Thoracic aorta (tissue), 2 donors: ENCODE measurements around the gene C2orf92. TPM values are rescaled to one million over a fixed set of nuclear protein-coding genes. Genes with fewer than 3 reads are reported as not detected.

Experiments used
- ATAC-seq: fragments of 150-250 bp; one replicate; pipeline ENCODE4 v1.8.0; 2017; ENCODE audit warnings: low read depth; ENCODE audit not compliant: insufficient number of reproducible peaks, low FRiP score
- DNase-seq: peaks from one replicate; pipeline ENCODE4 v3.0.0-alpha.2; 2020; ENCODE audit warnings: low spot score
- H3K27ac ChIP-seq, 2 donors: fragments of 200-600 bp; sonication (generic); 1 replicate in 1 of 2; 2 replicates in 1 of 2; pipeline ENCODE4 v1.5.1; 2016; ENCODE audit warnings: mild to moderate bottlenecking in 2 of 2, moderate library complexity in 2 of 2
- H3K27me3 ChIP-seq: fragments of 200-600 bp; sonication (generic); replicated peaks from 2 replicates; pipeline ENCODE4 v1.6.0; 2016; ENCODE audit warnings: mild to moderate bottlenecking; ENCODE audit not compliant: insufficient read depth
- H3K36me3 ChIP-seq: fragments of 200-600 bp; sonication (generic); one replicate; pipeline ENCODE4 v1.5.1; 2016
- H3K4me1 ChIP-seq, 2 donors: fragments of 200-600 bp; sonication (generic); 1 replicate in 1 of 2; 2 replicates in 1 of 2; pipeline versions ENCODE4 v1.5.1 to v1.6.0; 2016; ENCODE audit warnings: low read depth in 2 of 2, mild to moderate bottlenecking in 1 of 2; ENCODE audit not compliant: control insufficient read depth in 1 of 2
- H3K4me3 ChIP-seq: fragments of 200-600 bp; sonication (generic); 2 replicates; pipeline ENCODE4 v1.5.1; 2016; ENCODE audit warnings: mild to moderate bottlenecking
- H3K9me3 ChIP-seq: fragments of 200-600 bp; sonication (generic); 2 replicates; pipeline ENCODE4 v1.5.1; 2016
- CTCF ChIP-seq: fragments of 200-600 bp; sonication (generic); IDR thresholded peaks from one replicate; pipeline ENCODE4 v1.5.1; 2019; ENCODE audit warnings: antibody characterized with exemption
- total RNA-seq, 2 donors: library from RNA; depleted of rRNA; stranded (reverse); fragments of >200 nt; gene quantifications; one replicate each; pipeline versions ENCODE4 v1.1.0 to v1.2.3, GENCODE V29; 2016

C2orf92 gene
- total RNA-seq, 2 donors from 2014 or later = 13.7 to 32.0 TPM

- no peak for DNase-seq
- no peak for ATAC-seq
- no peak for TF ChIP-seq CTCF
- H3K27ac ChIP-seq = no peak overlapping the region
- H3K36me3 ChIP-seq = no peaks in the 10 kb centered on the region
- no peaks in the 10 kb centered on the region for H3K4me1 ChIP-seq
- H3K9me3 ChIP-seq = no peaks in the 10 kb centered on the region
- H3K4me3 ChIP-seq = no peak overlapping the region
- no peaks in the 10 kb centered on the region for H3K27me3 ChIP-seq
These were observed 76.1 kb downstream of the C2orf92 start for GRCh38 chr2:97745474-97746174.

- H3K4me1 ChIP-seq = no peaks in the 10 kb centered on the region
- no peak overlapping the region for H3K4me3 ChIP-seq
- no peaks in the 10 kb centered on the region for H3K9me3 ChIP-seq
- no peak for TF ChIP-seq CTCF
- no peaks in the 10 kb centered on the region for H3K36me3 ChIP-seq
- no peaks in the 10 kb centered on the region for H3K27me3 ChIP-seq
- no peak overlapping the region for H3K27ac ChIP-seq
- no peak for DNase-seq
- no peak for ATAC-seq
These were observed 77.8 kb downstream of the C2orf92 start for GRCh38 chr2:97747285-97747684.

GRCh38 chr2:97747716-97748115 is 78.2 kb downstream of the C2orf92 start:
- TF ChIP-seq CTCF = no peak
- Histone ChIP-seq H3K9me3 (no peaks in the 10 kb centered on the region), H3K4me1 (no peaks in the 10 kb centered on the region), H3K36me3 (no peaks in the 10 kb centered on the region), H3K27ac (no peak overlapping the region), H3K4me3 (no peak overlapping the region), H3K27me3 (no peaks in the 10 kb centered on the region)
- DNase-seq (no peak), ATAC-seq (no peak)

- H3K4me3 ChIP-seq = no peak overlapping the region
- TF ChIP-seq CTCF = no peak
- no peaks in the 10 kb centered on the region for H3K9me3 ChIP-seq
- ATAC-seq (no peak), DNase-seq (no peak)
- no peaks in the 10 kb centered on the region for H3K27me3 ChIP-seq
- no peak overlapping the region for H3K27ac ChIP-seq
- no peaks in the 10 kb centered on the region for H3K4me1 ChIP-seq
- H3K36me3 ChIP-seq = no peaks in the 10 kb centered on the region
These were observed 80.1 kb downstream of the C2orf92 start for GRCh38 chr2:97749581-97749980.

- Histone ChIP-seq H3K9me3 (no peaks in the 10 kb centered on the region), H3K4me3 (no peak overlapping the region), H3K27me3 (no peaks in the 10 kb centered on the region), H3K4me1 (no peaks in the 10 kb centered on the region), H3K36me3 (no peaks in the 10 kb centered on the region), H3K27ac (no peak overlapping the region)
- no peak for DNase-seq
- TF ChIP-seq CTCF = no peak
- no peak for ATAC-seq
These were observed 80.5 kb downstream of the C2orf92 start for GRCh38 chr2:97750017-97750416.
